ENCODE measurements around the gene AMN. TPM values are rescaled to one million over a fixed set of nuclear protein-coding genes. Genes with fewer than 3 reads are reported as not detected.

AMN gene
- total and polyA plus RNA-seq, 9 of the 15 experiments (the other 6 are each of a cell fraction or from before 2014, with no cell fraction given), result 0.04 to 0.14 TPM; not detected in 7

DNA sequence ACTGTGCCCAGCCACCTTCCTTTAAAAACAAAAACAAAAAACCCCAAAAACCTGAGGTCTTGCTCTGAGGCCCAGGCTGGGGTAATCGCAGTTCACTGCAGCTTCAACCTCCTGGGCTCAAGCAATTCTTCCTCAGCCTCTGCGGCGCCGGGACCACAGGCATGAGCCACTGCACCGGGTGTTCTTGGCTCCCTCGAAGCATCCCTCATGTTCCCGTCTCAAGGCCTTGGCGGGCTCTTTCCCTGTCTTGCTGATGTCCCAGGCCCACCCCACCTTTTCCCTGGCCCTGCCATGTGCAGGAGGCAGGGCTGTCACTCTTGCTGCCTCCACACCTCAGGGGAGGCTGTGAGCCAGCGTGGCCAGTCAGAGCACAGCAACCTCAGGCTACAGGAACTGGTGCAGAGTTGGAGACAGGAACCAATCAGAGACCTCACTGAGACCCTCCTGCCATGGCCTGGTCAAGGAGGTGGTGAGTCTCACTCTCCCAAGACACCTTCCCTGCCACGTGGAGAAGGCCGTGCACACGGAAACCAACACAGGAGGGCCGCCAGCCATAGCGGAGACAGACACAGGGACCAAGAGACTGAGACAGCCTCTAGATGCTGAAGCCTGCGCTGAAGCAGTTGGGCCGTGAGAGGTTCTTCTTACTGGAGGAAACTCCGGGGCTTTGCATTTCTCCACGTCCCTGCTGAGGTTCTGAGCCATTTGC, 6.0 kb upstream of the AMN start:
- Histone ChIP-seq H3K27ac (ENCODE audit: extremely low read depth, low read depth, low read length) (no peak overlapping the region), H3K9ac (ENCODE audit: insufficient read depth in 1 of 2, low read depth in 2 of 2, low read length in 2 of 2) (no peak overlapping the region; a peak in 1 of 4 replicates), H3K36me3 (ENCODE audit: control insufficient read depth, insufficient read depth, low read length) (no peaks in the 10 kb centered on the region), H3K9me1 (ENCODE audit: control insufficient read depth, insufficient read depth, low read length) (no peaks in the 10 kb centered on the region), H3K4me2 (ENCODE audit: insufficient read depth, low read length) (no peak overlapping the region), H2AFZ (ENCODE audit: low read depth, low read length) (no peak overlapping the region), H3K4me1 (replicated peaks in 1 of 2; ENCODE audit: control insufficient read depth in 2 of 2, insufficient read depth in 2 of 2, low read length in 2 of 2) (peaks cover 0 to 16% of the 10 kb centered on the region in 2 experiments; a peak in 1 of 5 replicates), H3K9me3 (replicated peaks; ENCODE audit: control insufficient read depth, insufficient read depth, low read depth, low read length) (no peaks in the 10 kb centered on the region), H3K79me2 (ENCODE audit: control insufficient read depth, insufficient read depth, low read length) (no peaks in the 10 kb centered on the region), H4K20me1 (replicated peaks; ENCODE audit: control insufficient read depth, insufficient read depth, low read length) (no peaks in the 10 kb centered on the region; the same call in 1 of the 2 replicates), H3K27me3 (ENCODE audit: control insufficient read depth in 2 of 2, insufficient read depth in 2 of 2, low read length in 2 of 2) (no peaks in the 10 kb centered on the region), H3K4me3 (no peak overlapping the region)
- WGBS (ENCODE audit: insufficient coverage, low coverage, missing lambda C conversion rate), result 52% methylated on average over 11 of the region's 18 CpGs
- ChIA-PET CTCF (ENCODE audit: low intra/inter-chr PET ratio) (no interaction called here), POLR2A (interaction anchor here (0.6 to 0.7 kb wide), 2 partner anchors 12 to 392 kb away, joined by 3 to 4 read pairs; no protein-coding TSS in a partner anchor)
- TF ChIP-seq KDM5B (IDR thresholded peaks at IDR 0.05; ENCODE audit: insufficient replicate concordance, low read depth, low read length), result no peak
- no peak for TF ChIP-seq KAT7 (CRISPR knock-in tag; IDR thresholded peaks at IDR 0.05; ENCODE audit: borderline replicate concordance)
- TF ChIP-seq, protein P1, sequence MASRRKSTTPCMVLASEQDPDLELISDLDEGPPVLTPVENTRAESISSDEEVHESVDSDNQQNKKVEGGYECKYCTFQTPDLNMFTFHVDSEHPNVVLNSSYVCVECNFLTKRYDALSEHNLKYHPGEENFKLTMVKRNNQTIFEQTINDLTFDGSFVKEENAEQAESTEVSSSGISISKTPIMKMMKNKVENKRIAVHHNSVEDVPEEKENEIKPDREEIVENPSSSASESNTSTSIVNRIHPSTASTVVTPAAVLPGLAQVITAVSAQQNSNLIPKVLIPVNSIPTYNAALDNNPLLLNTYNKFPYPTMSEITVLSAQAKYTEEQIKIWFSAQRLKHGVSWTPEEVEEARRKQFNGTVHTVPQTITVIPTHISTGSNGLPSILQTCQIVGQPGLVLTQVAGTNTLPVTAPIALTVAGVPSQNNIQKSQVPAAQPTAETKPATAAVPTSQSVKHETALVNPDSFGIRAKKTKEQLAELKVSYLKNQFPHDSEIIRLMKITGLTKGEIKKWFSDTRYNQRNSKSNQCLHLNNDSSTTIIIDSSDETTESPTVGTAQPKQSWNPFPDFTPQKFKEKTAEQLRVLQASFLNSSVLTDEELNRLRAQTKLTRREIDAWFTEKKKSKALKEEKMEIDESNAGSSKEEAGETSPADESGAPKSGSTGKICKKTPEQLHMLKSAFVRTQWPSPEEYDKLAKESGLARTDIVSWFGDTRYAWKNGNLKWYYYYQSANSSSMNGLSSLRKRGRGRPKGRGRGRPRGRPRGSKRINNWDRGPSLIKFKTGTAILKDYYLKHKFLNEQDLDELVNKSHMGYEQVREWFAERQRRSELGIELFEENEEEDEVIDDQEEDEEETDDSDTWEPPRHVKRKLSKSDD (conservative IDR thresholded peaks at IDR 0.05; ENCODE audit: low read length), result no peak
- no peak for TF ChIP-seq CBX3 (IDR thresholded peaks at IDR 0.05; ENCODE audit: borderline replicate concordance in 1 of 2, low read length in 2 of 2)
- TF ChIP-seq, protein P2, sequence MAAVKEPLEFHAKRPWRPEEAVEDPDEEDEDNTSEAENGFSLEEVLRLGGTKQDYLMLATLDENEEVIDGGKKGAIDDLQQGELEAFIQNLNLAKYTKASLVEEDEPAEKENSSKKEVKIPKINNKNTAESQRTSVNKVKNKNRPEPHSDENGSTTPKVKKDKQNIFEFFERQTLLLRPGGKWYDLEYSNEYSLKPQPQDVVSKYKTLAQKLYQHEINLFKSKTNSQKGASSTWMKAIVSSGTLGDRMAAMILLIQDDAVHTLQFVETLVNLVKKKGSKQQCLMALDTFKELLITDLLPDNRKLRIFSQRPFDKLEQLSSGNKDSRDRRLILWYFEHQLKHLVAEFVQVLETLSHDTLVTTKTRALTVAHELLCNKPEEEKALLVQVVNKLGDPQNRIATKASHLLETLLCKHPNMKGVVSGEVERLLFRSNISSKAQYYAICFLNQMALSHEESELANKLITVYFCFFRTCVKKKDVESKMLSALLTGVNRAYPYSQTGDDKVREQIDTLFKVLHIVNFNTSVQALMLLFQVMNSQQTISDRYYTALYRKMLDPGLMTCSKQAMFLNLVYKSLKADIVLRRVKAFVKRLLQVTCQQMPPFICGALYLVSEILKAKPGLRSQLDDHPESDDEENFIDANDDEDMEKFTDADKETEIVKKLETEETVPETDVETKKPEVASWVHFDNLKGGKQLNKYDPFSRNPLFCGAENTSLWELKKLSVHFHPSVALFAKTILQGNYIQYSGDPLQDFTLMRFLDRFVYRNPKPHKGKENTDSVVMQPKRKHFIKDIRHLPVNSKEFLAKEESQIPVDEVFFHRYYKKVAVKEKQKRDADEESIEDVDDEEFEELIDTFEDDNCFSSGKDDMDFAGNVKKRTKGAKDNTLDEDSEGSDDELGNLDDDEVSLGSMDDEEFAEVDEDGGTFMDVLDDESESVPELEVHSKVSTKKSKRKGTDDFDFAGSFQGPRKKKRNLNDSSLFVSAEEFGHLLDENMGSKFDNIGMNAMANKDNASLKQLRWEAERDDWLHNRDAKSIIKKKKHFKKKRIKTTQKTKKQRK (IDR thresholded peaks at IDR 0.05; ENCODE audit: borderline replicate concordance, low read depth, low read length), result no peak
- TF ChIP-seq SMAD1 (IDR thresholded peaks at IDR 0.05; ENCODE audit: low read depth, low read length, partially characterized antibody), result no peak
- in situ Hi-C loops (cut with MboI), result loop anchor here (10.0 to 25.0 kb wide), 2 partner anchors 404 to 482 kb away; partner anchors contain the start of gene ANKRD9
- intact Hi-C loops (cut with micrococcal nuclease), result loop anchor here (5.0 kb wide), 2 partner anchors 224 to 479 kb away; no protein-coding TSS in a partner anchor
- FAIRE-seq, result no peak
- no peak for ATAC-seq
- BruUV-seq (replicated peaks), result no TSS peak
- DNase-seq (ENCODE audit: extremely low read depth in 1 of 4, low spot score in 3 of 4), result no peak
